ENCODE measurements around the gene TROAP.
A peak's percentile ranks its signal among the peaks of the same experiment; 100 is the strongest.
"Not testable (repeated sequence)": the region's sequence is repeated elsewhere in the genome, so short reads cannot be mapped to it uniquely, and the experiment has no call there.

Gene TROAP

GRCh38 chr12:49297695-49298060 lies 25.4 kb upstream of the TROAP start:
- ChIA-PET CTCF (interaction anchor here (1.4 to 14.8 kb wide), 10 partner anchors 9 to 72 kb away, joined by 4 to 289 read pairs (median 12); partner anchors contain the start of genes C1QL4, DNAJC22 and TROAP), POLR2A (no interaction called here)
- H3K4me3 ChIP-seq (ENCODE audit: low read depth, low read length): no peak overlapping the region

GRCh38 chr12:49298160-49298559 lies 24.9 kb upstream of the TROAP start:
- H3K4me3 ChIP-seq (ENCODE audit: low read depth, low read length): no peak overlapping the region
- TF ChIP-seq CTCF (IDR thresholded peaks at IDR 0.05; ENCODE audit: insufficient read depth, low read length, missing control alignments): no peak
- DNase-seq (ENCODE audit: low read depth, low spot score): no peak
- ChIA-PET POLR2A (no interaction called here), CTCF (interaction anchor here (1.3 to 7.2 kb wide), 4 partner anchors 9 to 60 kb away, joined by 4 to 51 read pairs (median 7); no protein-coding TSS in a partner anchor)

More at GRCh38 chr12:49297695-49298060, 25.4 kb upstream of the TROAP start:
- no peak for TF ChIP-seq CTCF (IDR thresholded peaks at IDR 0.05; ENCODE audit: insufficient read depth, low read length, missing control alignments)
- DNase-seq (ENCODE audit: low read depth, low spot score): no peak

- CTCF ChIA-PET: interaction anchor here (0.7 to 2.3 kb wide), 6 partner anchors 12 to 46 kb away, joined by 3 to 10 read pairs (median 5); no protein-coding TSS in a partner anchor
- POLR2A ChIA-PET: no interaction called here
- DNase-seq (ENCODE audit: low read depth, low spot score): no peak
- H3K4me3 ChIP-seq (ENCODE audit: low read depth, low read length): no peak overlapping the region
- no peak for TF ChIP-seq CTCF (IDR thresholded peaks at IDR 0.05; ENCODE audit: insufficient read depth, low read length, missing control alignments)
Measured at GRCh38 chr12:49301760-49302159, 21.3 kb upstream of the TROAP start.

- no peak for TF ChIP-seq CTCF (IDR thresholded peaks at IDR 0.05; ENCODE audit: insufficient read depth, low read length, missing control alignments)
- DNase-seq (ENCODE audit: low read depth, low spot score): peak; percentile 21
- no peak overlapping the region for H3K4me3 ChIP-seq (ENCODE audit: low read depth, low read length)
- POLR2A ChIA-PET: interaction anchor here (1.0 kb wide), 1 partner anchor 19 kb away, joined by 3 read pairs; the partner anchor contains the start of gene TROAP
- CTCF ChIA-PET: interaction anchor here (1.0 to 3.1 kb wide), 5 partner anchors 10 to 43 kb away, joined by 5 to 25 read pairs (median 5); partner anchors contain the start of genes DNAJC22 and PRPH
Measured at GRCh38 chr12:49304161-49304560, 18.9 kb upstream of the TROAP start.

GRCh38 chr12:49305762-49306510 lies 17.1 kb upstream of the TROAP start:
- DNase-seq (ENCODE audit: low read depth, low spot score): no peak
- POLR2A ChIA-PET: no interaction called here
- CTCF ChIA-PET: interaction anchor here (0.7 to 2.4 kb wide), 5 partner anchors 10 to 211 kb away, joined by 3 to 7 read pairs (median 4); no protein-coding TSS in a partner anchor
- no peak overlapping the region for H3K4me3 ChIP-seq (ENCODE audit: low read depth, low read length)
- no peak for TF ChIP-seq CTCF (IDR thresholded peaks at IDR 0.05; ENCODE audit: insufficient read depth, low read length, missing control alignments)

GRCh38 chr12:49309386-49309785 lies 13.7 kb upstream of the TROAP start:
- CTCF ChIA-PET: interaction anchor here (0.6 to 1.3 kb wide), 4 partner anchors 9 to 22 kb away, joined by 3 read pairs; no protein-coding TSS in a partner anchor

GRCh38 chr12:49310451-49311000 lies 12.5 kb upstream of the TROAP start:
- POLR2A ChIA-PET; DNase-seq (ENCODE audit: low read depth, low spot score); CTCF ChIA-PET; H3K4me3 ChIP-seq (ENCODE audit: low read depth, low read length): not testable (repeated sequence)

More at GRCh38 chr12:49309386-49309785, 13.7 kb upstream of the TROAP start:
- POLR2A ChIA-PET: no interaction called here
- no peak for TF ChIP-seq CTCF (IDR thresholded peaks at IDR 0.05; ENCODE audit: insufficient read depth, low read length, missing control alignments)
- H3K4me3 ChIP-seq (ENCODE audit: low read depth, low read length): no peak overlapping the region
- no peak for DNase-seq (ENCODE audit: low read depth, low spot score)

Measured in AG04449 (cell line).